Measurements from ENCODE around the gene PGAP3. TPM values are rescaled to one million over a fixed set of nuclear protein-coding genes. Genes with fewer than 3 reads are reported as not detected.
"Not testable (repeated sequence)": the region's sequence is repeated elsewhere in the genome, so short reads cannot be mapped to it uniquely, and the experiment has no call there.

PGAP3 gene
- total RNA-seq, 1 donor: 10.9 TPM

GRCh38 chr17:39727556-39727955 is 39.7 kb upstream of the PGAP3 start:
- Histone ChIP-seq H3K36me3 (ENCODE audit: insufficient read depth, low read length) (peaks cover 23% of the 10 kb centered on the region), H3K27me3 (ENCODE audit: insufficient read depth, low read length) (no peaks in the 10 kb centered on the region), H3K27ac (ENCODE audit: low read depth, low read length) (no peak overlapping the region), H4K20me1 (ENCODE audit: insufficient read depth, low read length) (no peaks in the 10 kb centered on the region), H3K4me1 (ENCODE audit: insufficient read depth, low read length) (peaks cover 6% of the 10 kb centered on the region), H3K79me2 (ENCODE audit: insufficient read depth, low read length) (no peaks in the 10 kb centered on the region), H3K9me3 (ENCODE audit: low read depth, low read length) (no peaks in the 10 kb centered on the region), H2AFZ (ENCODE audit: low read length) (no peak overlapping the region), H3K4me2 (ENCODE audit: insufficient read depth, low read length) (no peak overlapping the region), H3K4me3 (ENCODE audit: insufficient read depth, low read length) (no peak overlapping the region)
- TF ChIP-seq CTCF (IDR thresholded peaks at IDR 0.05; ENCODE audit: extremely low read depth, low read depth, low read length): no peak
- DNase-seq (ENCODE audit: insufficient read length, low spot score, missing footprints): peak; percentile 46

GRCh38 chr17:39726617-39727016 is 38.8 kb upstream of the PGAP3 start:
- H3K27ac ChIP-seq (ENCODE audit: low read depth, low read length): no peak overlapping the region
- no peaks in the 10 kb centered on the region for H3K79me2 ChIP-seq (ENCODE audit: insufficient read depth, low read length)
- no peak for TF ChIP-seq CTCF (IDR thresholded peaks at IDR 0.05; ENCODE audit: extremely low read depth, low read depth, low read length)
- no peak overlapping the region for H3K4me2 ChIP-seq (ENCODE audit: insufficient read depth, low read length)
- H2AFZ ChIP-seq (ENCODE audit: low read length): no peak overlapping the region
- H3K4me1 ChIP-seq (ENCODE audit: insufficient read depth, low read length): peaks cover 6% of the 10 kb centered on the region
- DNase-seq (ENCODE audit: insufficient read length, low spot score, missing footprints): peak; percentile 52
- peaks cover 23% of the 10 kb centered on the region for H3K36me3 ChIP-seq (ENCODE audit: insufficient read depth, low read length)
- no peak overlapping the region for H3K4me3 ChIP-seq (ENCODE audit: insufficient read depth, low read length)
- no peaks in the 10 kb centered on the region for H3K27me3 ChIP-seq (ENCODE audit: insufficient read depth, low read length)
- no peaks in the 10 kb centered on the region for H4K20me1 ChIP-seq (ENCODE audit: insufficient read depth, low read length)
- no peaks in the 10 kb centered on the region for H3K9me3 ChIP-seq (ENCODE audit: low read depth, low read length)

GRCh38 chr17:39725923-39726322 is 38.1 kb upstream of the PGAP3 start:
- not testable (repeated sequence) for H3K9me3 ChIP-seq (ENCODE audit: low read depth, low read length); H3K4me2 ChIP-seq (ENCODE audit: insufficient read depth, low read length); H3K79me2 ChIP-seq (ENCODE audit: insufficient read depth, low read length); H3K27me3 ChIP-seq (ENCODE audit: insufficient read depth, low read length); H3K4me1 ChIP-seq (ENCODE audit: insufficient read depth, low read length); H3K27ac ChIP-seq (ENCODE audit: low read depth, low read length); H2AFZ ChIP-seq (ENCODE audit: low read length); H3K4me3 ChIP-seq (ENCODE audit: insufficient read depth, low read length); H4K20me1 ChIP-seq (ENCODE audit: insufficient read depth, low read length); DNase-seq (ENCODE audit: insufficient read length, low spot score, missing footprints)
- H3K36me3 ChIP-seq (ENCODE audit: insufficient read depth, low read length): peaks cover 23% of the 10 kb centered on the region

- Histone ChIP-seq H3K36me3 (ENCODE audit: insufficient read depth, low read length) (peaks cover 31% of the 10 kb centered on the region), H2AFZ (ENCODE audit: low read length) (no peak overlapping the region), H3K4me1 (ENCODE audit: insufficient read depth, low read length) (peaks cover 5% of the 10 kb centered on the region), H3K27me3 (ENCODE audit: insufficient read depth, low read length) (no peaks in the 10 kb centered on the region), H3K27ac (ENCODE audit: low read depth, low read length) (no peak overlapping the region), H3K9me3 (ENCODE audit: low read depth, low read length) (no peaks in the 10 kb centered on the region), H3K4me3 (ENCODE audit: insufficient read depth, low read length) (no peak overlapping the region), H4K20me1 (ENCODE audit: insufficient read depth, low read length) (no peaks in the 10 kb centered on the region), H3K79me2 (ENCODE audit: insufficient read depth, low read length) (no peaks in the 10 kb centered on the region), H3K4me2 (ENCODE audit: insufficient read depth, low read length) (no peak overlapping the region)
- no peak for TF ChIP-seq CTCF (IDR thresholded peaks at IDR 0.05; ENCODE audit: extremely low read depth, low read depth, low read length)
- DNase-seq (ENCODE audit: insufficient read length, low spot score, missing footprints): peak; percentile 25
These were observed 36.9 kb upstream of the PGAP3 start for GRCh38 chr17:39724731-39725130.

Data from osteoblast (primary cell).